ENCODE measurements around the gene CCR9.

Gene CCR9

GRCh38 chr3:45885979-45886705 is at the start of gene CCR9:
TSS of gene CCR9 (plus strand) at chr3:45886543. CDS start at chr3:45894934, 8,391 bp downstream.
- Histone ChIP-seq H3K9me3 (ENCODE audit: severe bottlenecking) (no peaks in the 10 kb centered on the region), H3K4me1 (ENCODE audit: insufficient read depth, poor library complexity, severe bottlenecking) (no peaks in the 10 kb centered on the region), H3K4me3 (ENCODE audit: severe bottlenecking) (no peak within 1 kb of the TSS), H3K36me3 (ENCODE audit: low read depth) (no peaks in the 10 kb centered on the region), H3K27me3 (ENCODE audit: insufficient read depth, poor library complexity, severe bottlenecking) (no peaks in the 10 kb centered on the region), H3K27ac (ENCODE audit: poor library complexity, severe bottlenecking) (no peak within 1 kb of the TSS)
- no peak for DNase-seq (ENCODE audit: low spot score)
- no peak for ATAC-seq (ENCODE audit: low read depth)
- no peak for TF ChIP-seq CTCF (IDR thresholded peaks at IDR 0.05; ENCODE audit: poor library complexity, severe bottlenecking)

GRCh38 chr3:45838466-45838865 is 47.9 kb upstream of the CCR9 start:
- ATAC-seq (ENCODE audit: low read depth) (no peak), DNase-seq (ENCODE audit: low spot score) (no peak)
- Histone ChIP-seq H3K27ac (ENCODE audit: poor library complexity, severe bottlenecking) (no peak overlapping the region), H3K4me1 (ENCODE audit: insufficient read depth, poor library complexity, severe bottlenecking) (no peaks in the 10 kb centered on the region), H3K4me3 (ENCODE audit: severe bottlenecking) (no peak overlapping the region), H3K27me3 (ENCODE audit: insufficient read depth, poor library complexity, severe bottlenecking) (no peaks in the 10 kb centered on the region), H3K9me3 (ENCODE audit: severe bottlenecking) (no peaks in the 10 kb centered on the region), H3K36me3 (ENCODE audit: low read depth) (peaks cover 28% of the 10 kb centered on the region)
- TF ChIP-seq CTCF (IDR thresholded peaks at IDR 0.05; ENCODE audit: poor library complexity, severe bottlenecking), result no peak

- Histone ChIP-seq H3K36me3 (ENCODE audit: low read depth) (peaks cover 7% of the 10 kb centered on the region; the same call in 1 of the 2 replicates), H3K4me3 (ENCODE audit: severe bottlenecking) (peak overlapping the region; percentile 88), H3K27me3 (ENCODE audit: insufficient read depth, poor library complexity, severe bottlenecking) (peaks cover 8% of the 10 kb centered on the region), H3K9me3 (ENCODE audit: severe bottlenecking) (no peaks in the 10 kb centered on the region), H3K4me1 (ENCODE audit: insufficient read depth, poor library complexity, severe bottlenecking) (no peaks in the 10 kb centered on the region), H3K27ac (ENCODE audit: poor library complexity, severe bottlenecking) (no peak overlapping the region)
- no peak for DNase-seq (ENCODE audit: low spot score)
- peak; percentile 51 for ATAC-seq (ENCODE audit: low read depth)
- no peak for TF ChIP-seq CTCF (IDR thresholded peaks at IDR 0.05; ENCODE audit: poor library complexity, severe bottlenecking)
Measured at GRCh38 chr3:45841420-45841756, 45.0 kb upstream of the CCR9 start.

- peak; percentile 86 for ATAC-seq (ENCODE audit: low read depth)
- peak; percentile 87 for DNase-seq (ENCODE audit: low spot score)
- no peak within 1 kb of the TSS for H3K27ac ChIP-seq (ENCODE audit: poor library complexity, severe bottlenecking)
Measured at GRCh38 chr3:45841757-45842491, 44.4 kb upstream of the CCR9 start, which contains the start of gene LZTFL1. TSS of gene LZTFL1 (minus strand) at chr3:45842119. CDS start at chr3:45841991, 128 bp downstream.

More at GRCh38 chr3:45841757-45842491, 44.4 kb upstream of the CCR9 start, which contains the start of gene LZTFL1:
- no peak for TF ChIP-seq CTCF (IDR thresholded peaks at IDR 0.05; ENCODE audit: poor library complexity, severe bottlenecking)
- H3K4me1 ChIP-seq (ENCODE audit: insufficient read depth, poor library complexity, severe bottlenecking), result no peaks in the 10 kb centered on the region
- peaks cover 7% of the 10 kb centered on the region; the same call in 1 of the 2 replicates for H3K36me3 ChIP-seq (ENCODE audit: low read depth)
- H3K9me3 ChIP-seq (ENCODE audit: severe bottlenecking), result no peaks in the 10 kb centered on the region
- peak within 1 kb of the TSS; percentile 88 for H3K4me3 ChIP-seq (ENCODE audit: severe bottlenecking)
- peaks cover 8% of the 10 kb centered on the region for H3K27me3 ChIP-seq (ENCODE audit: insufficient read depth, poor library complexity, severe bottlenecking)
